Gastroesophageal sphincter (tissue), 4 donors: ENCODE measurements around the gene SSBP3. TPM values are rescaled to one million over a fixed set of nuclear protein-coding genes. Genes with fewer than 3 reads are reported as not detected.

Experiments
- ATAC-seq: fragments of 150-250 bp; one replicate; pipeline ENCODE4 v1.9.1; 2016; ENCODE audit warnings: mild to moderate bottlenecking, moderate library complexity
- H3K27ac ChIP-seq, 4 donors: fragments of 200-600 bp; sonication (generic) in 3 of 4; 1 replicate in 3 of 4; 2 replicates in 1 of 4; pipeline ENCODE4 v1.5.1; 2016 to 2019
- H3K27me3 ChIP-seq: fragments of 200-600 bp; sonication (generic); one replicate; pipeline ENCODE4 v1.5.1; 2019
- H3K36me3 ChIP-seq, 2 donors: fragments of 200-600 bp; sonication (generic); one replicate each; pipeline ENCODE4 v1.5.1; 2019; ENCODE audit warnings: control low read depth in 1 of 2
- H3K4me1 ChIP-seq, 3 donors: fragments of 200-600 bp; sonication (generic); 1 replicate in 2 of 3; 2 replicates in 1 of 3; pipeline ENCODE4 v1.5.1; 2016 to 2019; ENCODE audit warnings: control low read depth in 2 of 3
- H3K4me3 ChIP-seq, 2 donors: fragments of 200-600 bp; sonication (generic); one replicate each; pipeline ENCODE4 v1.5.1; 2019; ENCODE audit warnings: mild to moderate bottlenecking in 1 of 2, moderate library complexity in 1 of 2
- H3K9me3 ChIP-seq, 3 donors: fragments of 200-600 bp; sonication (generic); one replicate each; pipeline ENCODE4 v1.5.1; 2017 to 2019; ENCODE audit warnings: control low read depth in 2 of 3
- EP300 ChIP-seq: sonication (generic); formaldehyde crosslinking; IDR thresholded peaks from one replicate; pipeline ENCODE4 v1.6.1; 2017; ENCODE audit warnings: antibody characterized with exemption, mild to moderate bottlenecking
- POLR2A ChIP-seq, 2 donors: fragments of 450-650 bp; IDR thresholded peaks; one replicate each; pipeline ENCODE4 v1.6.1; 2017; ENCODE audit warnings: antibody characterized with exemption in 2 of 2, mild to moderate bottlenecking in 2 of 2, moderate library complexity in 1 of 2
- POLR2AphosphoS5 ChIP-seq: sonication (generic); formaldehyde crosslinking; IDR thresholded peaks from one replicate; pipeline ENCODE4 v1.6.1; 2017; ENCODE audit warnings: antibody characterized with exemption
- WGBS, 2 donors: methylation state at CpG; one replicate each; pipeline ENCODE4 v1.1.5; 2018; ENCODE audit warnings: low coverage in 1 of 2; 5-methylcytosine and 5-hydroxymethylcytosine counted together
- total RNA-seq, 4 donors: library from RNA; depleted of rRNA; stranded (reverse); fragments of >200 nt; gene quantifications; one replicate each; pipeline ENCODE4 v1.1.0, GENCODE V29; 2016
- TF ChIP-seq, protein P1 (sequence below), 4 experiments: fragments of 200-600 bp in 2 of 4; fragments of 450-650 bp in 2 of 4; sonication (generic) in 1 of 4; IDR thresholded peaks; one replicate each; pipeline ENCODE4 v1.5.1; 2017 to 2019; ENCODE audit warnings: antibody characterized with exemption in 4 of 4, mild to moderate bottlenecking in 2 of 4, moderate library complexity in 2 of 4

The SSBP3 gene
- total RNA-seq, 4 donors from 2014 or later = 40.8 to 46.7 (median 45.5) TPM

DNA sequence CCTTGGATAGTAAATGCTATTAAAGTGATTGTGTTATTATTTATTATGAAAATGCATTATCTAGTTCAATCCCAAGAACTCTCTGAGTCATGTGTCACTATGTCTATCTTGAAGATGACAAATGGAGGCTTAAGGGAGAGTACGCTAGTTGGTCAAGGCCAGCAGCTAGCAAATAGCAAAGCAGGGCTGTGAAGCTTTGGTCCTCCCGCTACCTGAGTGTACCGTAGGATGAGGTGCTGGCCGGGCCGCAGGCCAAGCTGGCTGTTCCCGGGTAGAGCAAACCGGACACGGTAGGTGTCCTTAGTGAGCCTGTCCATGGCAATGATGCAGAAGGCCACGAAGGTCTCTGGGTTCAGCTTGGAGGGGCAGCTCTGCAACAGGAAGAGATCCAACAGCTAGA, 215.7 kb downstream of the SSBP3 start:
- no peak overlapping the region for H3K4me3 ChIP-seq
- 85 to 93% methylated on average over 3 to 8 of the region's 9 CpGs for WGBS, 2 donors
- H3K27ac ChIP-seq = no peak overlapping the region
- no peak for ATAC-seq
- no peaks in the 10 kb centered on the region for H3K27me3 ChIP-seq
- peaks cover 0 to 92% of the 10 kb centered on the region in 2 donors for H3K36me3 ChIP-seq
- no peaks in the 10 kb centered on the region for H3K9me3 ChIP-seq
- no peaks in the 10 kb centered on the region for H3K4me1 ChIP-seq
- TF ChIP-seq POLR2A (IDR thresholded peaks at IDR 0.05) (no peak), POLR2AphosphoS5 (no peak), EP300 (no peak)
- TF ChIP-seq, protein P1, sequence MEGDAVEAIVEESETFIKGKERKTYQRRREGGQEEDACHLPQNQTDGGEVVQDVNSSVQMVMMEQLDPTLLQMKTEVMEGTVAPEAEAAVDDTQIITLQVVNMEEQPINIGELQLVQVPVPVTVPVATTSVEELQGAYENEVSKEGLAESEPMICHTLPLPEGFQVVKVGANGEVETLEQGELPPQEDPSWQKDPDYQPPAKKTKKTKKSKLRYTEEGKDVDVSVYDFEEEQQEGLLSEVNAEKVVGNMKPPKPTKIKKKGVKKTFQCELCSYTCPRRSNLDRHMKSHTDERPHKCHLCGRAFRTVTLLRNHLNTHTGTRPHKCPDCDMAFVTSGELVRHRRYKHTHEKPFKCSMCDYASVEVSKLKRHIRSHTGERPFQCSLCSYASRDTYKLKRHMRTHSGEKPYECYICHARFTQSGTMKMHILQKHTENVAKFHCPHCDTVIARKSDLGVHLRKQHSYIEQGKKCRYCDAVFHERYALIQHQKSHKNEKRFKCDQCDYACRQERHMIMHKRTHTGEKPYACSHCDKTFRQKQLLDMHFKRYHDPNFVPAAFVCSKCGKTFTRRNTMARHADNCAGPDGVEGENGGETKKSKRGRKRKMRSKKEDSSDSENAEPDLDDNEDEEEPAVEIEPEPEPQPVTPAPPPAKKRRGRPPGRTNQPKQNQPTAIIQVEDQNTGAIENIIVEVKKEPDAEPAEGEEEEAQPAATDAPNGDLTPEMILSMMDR (IDR thresholded peaks at IDR 0.05) = no peak

DNA sequence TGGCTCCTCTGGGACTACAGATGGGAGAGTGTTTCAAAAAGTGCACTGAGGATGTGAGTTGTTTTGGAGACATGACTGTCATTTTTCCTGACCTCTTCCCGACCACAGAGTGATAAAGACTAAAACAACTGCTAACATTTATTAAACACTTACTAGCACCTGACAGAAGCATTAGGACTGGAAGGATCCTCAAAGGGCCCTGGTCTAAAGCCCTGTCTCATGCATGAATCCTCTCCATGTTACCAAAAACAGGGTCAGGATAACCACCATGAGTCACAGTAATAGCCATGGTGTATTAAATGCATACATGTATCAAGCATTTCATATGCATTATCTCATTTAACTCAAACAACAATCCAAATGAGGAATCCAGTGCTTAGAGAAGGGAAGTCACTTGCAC, 217.9 kb downstream of the SSBP3 start:
- H3K4me3 ChIP-seq = no peak overlapping the region
- 60% methylated on average over 1 of the region's 1 CpG; no CpG with 5 or more reads in 1 of the 2 donors for WGBS, 2 donors
- ATAC-seq = no peak
- H3K27ac ChIP-seq = no peak overlapping the region
- no peaks in the 10 kb centered on the region for H3K27me3 ChIP-seq
- H3K36me3 ChIP-seq = peaks cover 0 to 73% of the 10 kb centered on the region in 2 donors
- TF ChIP-seq POLR2AphosphoS5 = no peak
- TF ChIP-seq POLR2A (IDR thresholded peaks at IDR 0.05) = no peak
- TF ChIP-seq EP300 = no peak
- TF ChIP-seq, protein P1 (IDR thresholded peaks at IDR 0.05) = no peak
- H3K9me3 ChIP-seq = no peaks in the 10 kb centered on the region
- no peaks in the 10 kb centered on the region for H3K4me1 ChIP-seq

DNA sequence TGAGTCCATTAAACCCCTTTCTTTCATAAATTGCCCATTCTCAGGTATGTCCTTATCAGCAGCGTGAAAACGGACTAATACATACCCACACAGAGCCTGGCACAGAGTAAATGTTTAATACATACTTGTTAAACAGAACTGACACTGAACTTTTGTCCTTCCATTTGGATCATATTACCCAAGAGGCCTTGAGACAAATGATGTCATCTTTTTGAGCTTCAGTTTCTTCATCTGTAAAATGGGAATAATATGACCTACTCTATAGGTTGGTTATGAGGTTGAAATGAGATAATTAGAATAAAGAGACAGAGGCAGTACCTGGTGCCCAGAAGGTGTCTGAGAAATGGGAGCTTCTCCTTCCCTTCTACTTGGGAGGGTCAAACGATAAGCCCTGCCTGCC, 220.1 kb downstream of the SSBP3 start:
- Histone ChIP-seq H3K27me3 (no peaks in the 10 kb centered on the region), H3K27ac (no peak overlapping the region), H3K9me3 (no peaks in the 10 kb centered on the region), H3K36me3 (peaks cover 0 to 62% of the 10 kb centered on the region in 2 donors), H3K4me3 (no peak overlapping the region), H3K4me1 (no peaks in the 10 kb centered on the region)
- WGBS, 2 donors = 83 to 88% methylated on average over 2 to 3 of the region's 3 CpGs
- TF ChIP-seq POLR2AphosphoS5 (no peak), EP300 (no peak), POLR2A (IDR thresholded peaks at IDR 0.05) (no peak)
- TF ChIP-seq, protein P1 (IDR thresholded peaks at IDR 0.05) = no peak
- ATAC-seq = no peak

DNA sequence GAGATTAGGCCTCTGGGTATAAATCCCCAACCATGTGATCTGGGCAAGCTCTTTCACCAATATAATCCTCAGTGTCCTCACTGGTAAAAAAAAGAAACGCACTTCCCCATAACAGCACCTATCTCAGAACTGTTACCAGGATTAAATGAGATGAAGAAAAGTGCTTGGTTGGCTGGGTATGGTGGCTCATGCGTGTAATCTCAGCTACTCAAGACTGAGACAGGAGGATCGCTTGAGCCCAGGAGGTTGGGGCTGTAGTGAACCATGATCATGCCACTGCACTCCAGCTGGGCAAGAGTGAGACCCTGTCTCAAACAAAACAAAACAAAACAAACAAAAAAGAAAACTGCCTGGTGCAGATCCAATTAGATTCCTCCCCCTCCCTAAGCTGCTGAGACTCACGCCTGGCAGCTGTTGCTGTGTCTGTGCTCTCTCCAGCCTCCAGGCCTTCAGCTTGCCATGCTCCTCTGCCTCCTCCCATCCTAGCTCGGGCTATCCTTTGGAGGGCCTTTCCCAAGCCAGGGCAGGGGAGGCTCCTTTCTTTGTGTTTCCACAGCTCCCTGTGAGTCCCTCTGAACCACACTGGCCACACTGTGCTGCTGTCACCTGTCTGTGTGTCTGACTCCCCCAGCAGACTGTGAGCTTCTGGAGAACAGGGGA, 225.4 kb downstream of the SSBP3 start:
- 88 to 95% methylated on average over 3 to 5 of the region's 5 CpGs for WGBS, 2 donors
- no peak overlapping the region for H3K27ac ChIP-seq
- ATAC-seq = no peak

More for the DNA sequence above, 225.4 kb downstream of the SSBP3 start:
- Histone ChIP-seq H3K27me3 (no peaks in the 10 kb centered on the region), H3K4me1 (no peaks in the 10 kb centered on the region), H3K9me3 (no peaks in the 10 kb centered on the region), H3K36me3 (peaks cover 0 to 60% of the 10 kb centered on the region in 2 donors), H3K4me3 (no peak overlapping the region)
- TF ChIP-seq EP300 = no peak
- TF ChIP-seq POLR2A (IDR thresholded peaks at IDR 0.05) = no peak
- no peak for TF ChIP-seq POLR2AphosphoS5
- TF ChIP-seq, protein P1 (IDR thresholded peaks at IDR 0.05) = no peak
